ENCODE measurements around the gene DIDO1. TPM values are rescaled to one million over a fixed set of nuclear protein-coding genes. Genes with fewer than 3 reads are reported as not detected.

The DIDO1 gene
- total and polyA plus RNA-seq, 2 of the 13 experiments (the other 11 are each of a cell fraction or from before 2014, with no cell fraction given): 75.0 to 75.1 TPM

DNA sequence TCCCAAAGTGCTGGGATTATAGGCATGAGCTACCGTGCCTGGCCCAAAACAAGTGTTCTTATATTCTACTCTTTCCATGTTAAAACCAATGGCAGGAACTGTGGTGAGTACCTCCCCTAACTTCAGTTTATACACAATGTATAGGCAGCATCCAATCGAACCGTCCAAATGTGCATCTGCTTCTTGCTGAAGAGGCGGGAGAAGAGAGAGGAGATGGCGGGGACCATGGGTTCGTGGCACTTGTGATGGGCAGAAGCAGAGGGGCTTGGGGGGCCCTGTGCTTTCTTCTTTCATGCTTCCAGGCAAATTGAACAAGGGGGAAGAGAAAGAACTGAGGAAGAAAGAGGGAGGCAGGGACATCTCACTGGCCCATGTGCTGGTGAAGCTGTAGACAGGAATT is 53.4 kb downstream of the DIDO1 start (continued):
- TF ChIP-seq ZNF580 (CRISPR knock-in tag; IDR thresholded peaks at IDR 0.05; ENCODE audit: borderline replicate concordance, low read depth) (peak; percentile 4; the same call in 1 of the 2 replicates), NFAT5 (CRISPR knock-in tag; IDR thresholded peaks at IDR 0.05) (no peak), SMAD3 (CRISPR knock-in tag; IDR thresholded peaks at IDR 0.05) (no peak), SIX4 (CRISPR knock-in tag; IDR thresholded peaks at IDR 0.05) (no peak), ZNF670 (CRISPR knock-in tag; IDR thresholded peaks at IDR 0.05; ENCODE audit: borderline replicate concordance) (no peak), TSC22D2 (CRISPR knock-in tag; IDR thresholded peaks at IDR 0.05; ENCODE audit: borderline replicate concordance) (no peak), RXRA (CRISPR knock-in tag; IDR thresholded peaks at IDR 0.05) (no peak), USF2 (IDR thresholded peaks at IDR 0.05; ENCODE audit: low read depth, low read length) (no peak), USF2 (CRISPR knock-in tag; IDR thresholded peaks at IDR 0.05; ENCODE audit: borderline replicate concordance) (no peak), ZFP36 (IDR thresholded peaks at IDR 0.05; ENCODE audit: borderline replicate concordance, low read depth, low read length, partially characterized antibody) (no peak)
- TF ChIP-seq, protein P1, sequence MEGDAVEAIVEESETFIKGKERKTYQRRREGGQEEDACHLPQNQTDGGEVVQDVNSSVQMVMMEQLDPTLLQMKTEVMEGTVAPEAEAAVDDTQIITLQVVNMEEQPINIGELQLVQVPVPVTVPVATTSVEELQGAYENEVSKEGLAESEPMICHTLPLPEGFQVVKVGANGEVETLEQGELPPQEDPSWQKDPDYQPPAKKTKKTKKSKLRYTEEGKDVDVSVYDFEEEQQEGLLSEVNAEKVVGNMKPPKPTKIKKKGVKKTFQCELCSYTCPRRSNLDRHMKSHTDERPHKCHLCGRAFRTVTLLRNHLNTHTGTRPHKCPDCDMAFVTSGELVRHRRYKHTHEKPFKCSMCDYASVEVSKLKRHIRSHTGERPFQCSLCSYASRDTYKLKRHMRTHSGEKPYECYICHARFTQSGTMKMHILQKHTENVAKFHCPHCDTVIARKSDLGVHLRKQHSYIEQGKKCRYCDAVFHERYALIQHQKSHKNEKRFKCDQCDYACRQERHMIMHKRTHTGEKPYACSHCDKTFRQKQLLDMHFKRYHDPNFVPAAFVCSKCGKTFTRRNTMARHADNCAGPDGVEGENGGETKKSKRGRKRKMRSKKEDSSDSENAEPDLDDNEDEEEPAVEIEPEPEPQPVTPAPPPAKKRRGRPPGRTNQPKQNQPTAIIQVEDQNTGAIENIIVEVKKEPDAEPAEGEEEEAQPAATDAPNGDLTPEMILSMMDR (CRISPR knock-in tag; IDR thresholded peaks at IDR 0.05): no peak
- TF ChIP-seq, protein P2, sequence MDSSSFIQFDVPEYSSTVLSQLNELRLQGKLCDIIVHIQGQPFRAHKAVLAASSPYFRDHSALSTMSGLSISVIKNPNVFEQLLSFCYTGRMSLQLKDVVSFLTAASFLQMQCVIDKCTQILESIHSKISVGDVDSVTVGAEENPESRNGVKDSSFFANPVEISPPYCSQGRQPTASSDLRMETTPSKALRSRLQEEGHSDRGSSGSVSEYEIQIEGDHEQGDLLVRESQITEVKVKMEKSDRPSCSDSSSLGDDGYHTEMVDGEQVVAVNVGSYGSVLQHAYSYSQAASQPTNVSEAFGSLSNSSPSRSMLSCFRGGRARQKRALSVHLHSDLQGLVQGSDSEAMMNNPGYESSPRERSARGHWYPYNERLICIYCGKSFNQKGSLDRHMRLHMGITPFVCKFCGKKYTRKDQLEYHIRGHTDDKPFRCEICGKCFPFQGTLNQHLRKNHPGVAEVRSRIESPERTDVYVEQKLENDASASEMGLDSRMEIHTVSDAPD (CRISPR knock-in tag; IDR thresholded peaks at IDR 0.05): no peak

All from HepG2 (cell line).